GM23338 (cell line): ENCODE results near the gene MAST4. TPM values are rescaled to one million over a fixed set of nuclear protein-coding genes. Genes with fewer than 3 reads are reported as not detected.

Experiments
- ATAC-seq: fragments of 200-7000 bp; cut with Tn5 transposase; 3 replicates; pipeline ENCODE4 v1.9.1; 2020
- DNase-seq: peaks from one replicate; pipeline ENCODE4 v3.0.0-alpha.2; 2015; ENCODE audit warnings: low spot score
- H2AFZ ChIP-seq: fragments of 200-600 bp; sonication (generic); 2 replicates; pipeline ENCODE4 v1.8.0; 2016; ENCODE audit warnings: antibody characterized with exemption, mild to moderate bottlenecking, moderate library complexity
- H3F3A ChIP-seq: fragments of 200-600 bp; sonication (generic); replicated peaks from 2 replicates; pipeline ENCODE4 v1.8.0; 2017; ENCODE audit warnings: antibody characterized with exemption, mixed run types, low read depth
- H3K27ac ChIP-seq: fragments of 200-600 bp; sonication (generic); 2 replicates; pipeline ENCODE4 v1.6.1; 2016; ENCODE audit warnings: low read depth
- H3K27me3 ChIP-seq: fragments of 200-600 bp; sonication (generic); 2 replicates; pipeline ENCODE4 v1.8.0; 2016; ENCODE audit warnings: mild to moderate bottlenecking, mixed run types, moderate library complexity; ENCODE audit not compliant: insufficient read depth
- H3K36me3 ChIP-seq: fragments of 200-600 bp; sonication (generic); 2 replicates; pipeline ENCODE4 v1.8.0; 2016; ENCODE audit warnings: mild to moderate bottlenecking; ENCODE audit not compliant: insufficient read depth
- H3K4me1 ChIP-seq: fragments of 200-600 bp; sonication (generic); 2 replicates; pipeline ENCODE4 v1.8.0; 2016; ENCODE audit warnings: mild to moderate bottlenecking, moderate library complexity; ENCODE audit not compliant: insufficient read depth
- H3K4me2 ChIP-seq: fragments of 200-600 bp; sonication (generic); 2 replicates; pipeline ENCODE4 v1.7.1; 2017; ENCODE audit warnings: mixed run types
- H3K4me3 ChIP-seq: fragments of 200-600 bp; sonication (generic); 2 replicates; pipeline ENCODE4 v1.6.1; 2016; ENCODE audit warnings: mixed run types
- H3K79me2 ChIP-seq: fragments of 200-600 bp; sonication (generic); replicated peaks from 2 replicates; pipeline ENCODE4 v1.8.0; 2017; ENCODE audit warnings: mild to moderate bottlenecking; ENCODE audit not compliant: insufficient read depth
- H3K9me2 ChIP-seq: fragments of 200-600 bp; sonication (generic); 2 replicates; pipeline ENCODE4 v1.8.0; 2017; ENCODE audit not compliant: insufficient read depth
- H4K20me1 ChIP-seq: fragments of 200-600 bp; sonication (generic); replicated peaks from 2 replicates; pipeline ENCODE4 v1.8.0; 2017; ENCODE audit warnings: mild to moderate bottlenecking; ENCODE audit not compliant: insufficient read depth
- H3K27ac Mint-ChIP-seq: 2 replicates; pipeline ENCODE4 v1.8.0; 2020; ENCODE audit warnings: inconsistent platforms, mild to moderate bottlenecking, moderate library complexity, mixed read lengths
- H3K27me3 Mint-ChIP-seq: 3 replicates; pipeline ENCODE4 v1.8.0; 2022; ENCODE audit warnings: low read depth, mild to moderate bottlenecking, moderate library complexity, mixed read lengths, inconsistent platforms; ENCODE audit not compliant: insufficient read depth, poor library complexity
- H3K36me3 Mint-ChIP-seq: 3 replicates; pipeline ENCODE4 v1.8.0; 2021; ENCODE audit warnings: low read depth, mild to moderate bottlenecking, inconsistent platforms, moderate library complexity, mixed read lengths
- H3K4me1 Mint-ChIP-seq: 3 replicates; pipeline ENCODE4 v1.8.0; 2020; ENCODE audit warnings: mild to moderate bottlenecking, inconsistent platforms, mixed read lengths
- H3K4me3 Mint-ChIP-seq: 3 replicates; pipeline ENCODE4 v1.8.0; 2021; ENCODE audit warnings: moderate library complexity, mild to moderate bottlenecking, inconsistent platforms, mixed read lengths
- H3K9me3 Mint-ChIP-seq: 3 replicates; pipeline ENCODE4 v1.8.0; 2020; ENCODE audit warnings: moderate library complexity, mild to moderate bottlenecking, inconsistent platforms, mixed read lengths
- CREB1 ChIP-seq: fragments of 250-450 bp; sonication (Bioruptor Pico); IDR thresholded peaks from 2 replicates; pipeline ENCODE4 v1.5.0; 2020; ENCODE audit warnings: low read depth, mild to moderate bottlenecking, moderate library complexity
- CTCF ChIP-seq, 2 experiments: fragments of 200-600 bp in 1 of 2; sonication (generic) in 1 of 2; conservative IDR thresholded peaks; 2 replicates each; pipeline versions ENCODE4 v1.5.1 to v1.6.1; 2016 to 2017; ENCODE audit warnings: antibody characterized with exemption in 2 of 2, low read depth in 2 of 2, mild to moderate bottlenecking in 2 of 2, moderate library complexity in 1 of 2
- EZH2 ChIP-seq: fragments of 200-600 bp; sonication (generic); IDR thresholded peaks from one replicate; pipeline ENCODE4 v1.8.0; 2017; ENCODE audit warnings: antibody characterized with exemption, mild to moderate bottlenecking, low read depth; ENCODE audit not compliant: unreplicated experiment
- EZH2phosphoT487 ChIP-seq: fragments of 200-600 bp; sonication (generic); IDR thresholded peaks from one replicate; pipeline ENCODE4 v1.8.1; 2018; ENCODE audit warnings: antibody characterized with exemption; ENCODE audit not compliant: unreplicated experiment
- JUNB ChIP-seq: IDR thresholded peaks from one replicate; pipeline ENCODE4 v1.6.1; 2016; ENCODE audit warnings: antibody characterized with exemption; ENCODE audit not compliant: unreplicated experiment
- NANOG ChIP-seq: IDR thresholded peaks from 2 replicates; pipeline ENCODE4 v1.6.1; 2016; ENCODE audit warnings: antibody characterized with exemption, borderline replicate concordance
- REST ChIP-seq: IDR thresholded peaks from one replicate; pipeline ENCODE4 v1.6.1; 2018; ENCODE audit warnings: antibody characterized with exemption; ENCODE audit not compliant: unreplicated experiment
- STAT1 ChIP-seq: IDR thresholded peaks from one replicate; pipeline ENCODE4 v1.6.1; 2016; ENCODE audit warnings: antibody characterized with exemption; ENCODE audit not compliant: unreplicated experiment
- ZNF114 ChIP-seq: fragments of 250-450 bp; sonication (Bioruptor Pico); IDR thresholded peaks from 2 replicates; pipeline ENCODE4 v1.5.0; 2020; ENCODE audit warnings: mild to moderate bottlenecking, moderate library complexity
- ZNF331 ChIP-seq: fragments of 250-450 bp; sonication (Bioruptor Pico); IDR thresholded peaks from 2 replicates; pipeline ENCODE4 v1.5.0; 2020; ENCODE audit warnings: low read depth, mild to moderate bottlenecking, moderate library complexity
- polyA plus RNA-seq: library from polyadenylated mRNA; unstranded; fragments of >200 nt; fragmentation: Nextera tagmentation; extraction: Ambion mirVana; gene quantifications from 2 replicates; pipeline ENCODE4 v1.2.1, GENCODE V29; 2016
- total RNA-seq: library from RNA; depleted of rRNA; stranded (reverse); fragments of >200 nt; shearing (Covaris generic); gene quantifications from 2 replicates; pipeline ENCODE4 v1.2.3, GENCODE V29; 2014
- TF ChIP-seq, protein P1 (sequence below): IDR thresholded peaks from 2 replicates; pipeline ENCODE4 v1.6.1; 2016; ENCODE audit warnings: antibody characterized with exemption

Gene MAST4
- total and polyA plus RNA-seq, 2 experiments from 2014 or later: 3.6 to 8.5 TPM

DNA sequence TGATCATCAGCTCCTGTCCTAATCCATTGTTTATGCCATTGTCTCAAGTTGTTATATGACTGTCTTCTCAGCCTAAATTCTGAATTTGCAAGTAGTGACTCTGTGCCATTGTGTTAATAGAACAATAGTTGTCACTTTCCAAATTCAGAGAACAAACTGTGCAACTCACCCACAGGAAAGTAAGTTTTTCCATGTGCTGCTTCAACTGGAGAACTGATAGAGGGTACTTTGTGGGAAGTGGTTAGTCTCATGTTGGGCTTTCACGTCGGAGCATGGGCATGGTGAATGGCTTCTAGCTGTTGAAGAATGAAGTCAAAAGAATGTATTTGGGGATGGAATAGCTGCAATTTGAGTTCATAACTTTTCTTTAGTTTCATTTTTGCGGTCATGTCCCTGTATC, 454.4 kb downstream of the MAST4 start:
- ATAC-seq: no peak
- H3K27ac Mint-ChIP-seq: no peak overlapping the region

DNA sequence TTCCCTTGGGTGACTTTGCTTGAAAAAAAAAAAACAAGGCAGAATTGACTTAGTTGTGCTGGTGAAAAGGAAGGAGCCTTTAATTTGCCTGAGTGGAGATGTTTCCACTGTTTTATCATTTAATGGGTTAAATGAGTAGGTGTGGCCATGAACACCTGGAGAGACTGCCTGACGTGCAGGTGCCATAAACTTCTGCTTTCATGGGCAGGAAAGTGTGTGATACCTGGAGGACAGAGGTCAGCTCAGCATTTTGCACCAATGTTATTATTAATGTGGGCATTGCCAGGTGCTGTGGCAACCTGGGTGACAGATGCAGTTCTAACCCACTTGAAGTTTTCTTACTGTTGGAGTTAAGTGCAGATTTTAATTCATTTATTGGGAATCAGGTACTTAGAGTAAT, 455.0 kb downstream of the MAST4 start:
- H3K27me3 ChIP-seq: no peaks in the 10 kb centered on the region
- peaks cover 8% of the 10 kb centered on the region for H3K4me1 ChIP-seq
- no peaks in the 10 kb centered on the region for H3K36me3 ChIP-seq
- DNase-seq (no peak), ATAC-seq (no peak)
- H3K27ac Mint-ChIP-seq: no peak overlapping the region
- no peak overlapping the region for H3K4me3 ChIP-seq
- peaks cover 13% of the 10 kb centered on the region for H3K4me1 Mint-ChIP-seq
- H3K4me2 ChIP-seq: no peak overlapping the region
- no peak overlapping the region for H3K4me3 Mint-ChIP-seq
- H3K27ac ChIP-seq: no peak overlapping the region
- H3F3A ChIP-seq: no peaks in the 10 kb centered on the region
- no peaks in the 10 kb centered on the region for H3K36me3 Mint-ChIP-seq
- H3K79me2 ChIP-seq: no peaks in the 10 kb centered on the region
- no peaks in the 10 kb centered on the region for H3K9me3 Mint-ChIP-seq
- no peaks in the 10 kb centered on the region for H3K27me3 Mint-ChIP-seq
- H3K9me2 ChIP-seq: no peaks in the 10 kb centered on the region
- H4K20me1 ChIP-seq: no peaks in the 10 kb centered on the region
- no peak overlapping the region for H2AFZ ChIP-seq
- TF ChIP-seq NANOG: no peak
- TF ChIP-seq JUNB: no peak
- no peak for TF ChIP-seq EZH2phosphoT487
- TF ChIP-seq EZH2: no peak
- no peak for TF ChIP-seq STAT1
- TF ChIP-seq CREB1 (CRISPR knock-in tag): no peak
- TF ChIP-seq ZNF114 (CRISPR knock-in tag): no peak
- no peak for TF ChIP-seq REST
- TF ChIP-seq, protein P1, sequence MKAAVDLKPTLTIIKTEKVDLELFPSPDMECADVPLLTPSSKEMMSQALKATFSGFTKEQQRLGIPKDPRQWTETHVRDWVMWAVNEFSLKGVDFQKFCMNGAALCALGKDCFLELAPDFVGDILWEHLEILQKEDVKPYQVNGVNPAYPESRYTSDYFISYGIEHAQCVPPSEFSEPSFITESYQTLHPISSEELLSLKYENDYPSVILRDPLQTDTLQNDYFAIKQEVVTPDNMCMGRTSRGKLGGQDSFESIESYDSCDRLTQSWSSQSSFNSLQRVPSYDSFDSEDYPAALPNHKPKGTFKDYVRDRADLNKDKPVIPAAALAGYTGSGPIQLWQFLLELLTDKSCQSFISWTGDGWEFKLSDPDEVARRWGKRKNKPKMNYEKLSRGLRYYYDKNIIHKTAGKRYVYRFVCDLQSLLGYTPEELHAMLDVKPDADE: no peak
- TF ChIP-seq CTCF (conservative IDR thresholded peaks at IDR 0.05; ENCODE audit: low read depth in 2 of 2): no peak
- TF ChIP-seq ZNF331: no peak

More for the DNA sequence above, 454.4 kb downstream of the MAST4 start:
- DNase-seq: no peak
- Histone ChIP-seq H3K36me3 (no peaks in the 10 kb centered on the region), H3K27me3 (no peaks in the 10 kb centered on the region), H2AFZ (no peak overlapping the region), H3K27ac (no peak overlapping the region), H3K4me2 (no peak overlapping the region), H3F3A (no peaks in the 10 kb centered on the region), H3K79me2 (no peaks in the 10 kb centered on the region), H3K4me3 (no peak overlapping the region), H3K4me1 (peaks cover 8% of the 10 kb centered on the region), H3K9me2 (no peaks in the 10 kb centered on the region), H4K20me1 (no peaks in the 10 kb centered on the region)
- TF ChIP-seq ZNF114 (CRISPR knock-in tag) (no peak), JUNB (no peak), NANOG (no peak)
- Mint-ChIP-seq H3K27me3 (no peaks in the 10 kb centered on the region), H3K4me1 (peaks cover 13% of the 10 kb centered on the region), H3K9me3 (no peaks in the 10 kb centered on the region), H3K4me3 (no peak overlapping the region), H3K36me3 (no peaks in the 10 kb centered on the region)
